GM19238 (cell line): ENCODE measurements around the gene SARDH.

Experiments
- DNase-seq: peaks from one replicate; pipeline ENCODE4 v3.0.0; 2011; ENCODE audit warnings: low spot score; ENCODE audit not compliant: insufficient read length

SARDH gene

GRCh38 chr9:133653638-133654037 lies 84.5 kb downstream of the SARDH start:
- no peak for DNase-seq

- no peak for DNase-seq
These were observed 88.1 kb downstream of the SARDH start for GRCh38 chr9:133650026-133650425.

- DNase-seq: no peak
These were observed 89.0 kb downstream of the SARDH start for GRCh38 chr9:133649194-133649593.

GRCh38 chr9:133647765-133648469 lies 90.2 kb downstream of the SARDH start:
- DNase-seq: no peak

GRCh38 chr9:133647148-133647547 lies 91.0 kb downstream of the SARDH start:
- DNase-seq: no peak

- no peak for DNase-seq
These were observed 93.0 kb downstream of the SARDH start for GRCh38 chr9:133645021-133645765.

GRCh38 chr9:133643978-133644760 lies 94.0 kb downstream of the SARDH start:
- DNase-seq: no peak

- DNase-seq: no peak
These were observed 94.8 kb downstream of the SARDH start for GRCh38 chr9:133643362-133643755.

GRCh38 chr9:133642708-133643361 lies 95.3 kb downstream of the SARDH start:
- DNase-seq: no peak

GRCh38 chr9:133641861-133642595 lies 96.1 kb downstream of the SARDH start:
- DNase-seq: no peak

- DNase-seq: no peak
These were observed 96.8 kb downstream of the SARDH start for GRCh38 chr9:133641396-133641655.

GRCh38 chr9:133640580-133641395 lies 97.4 kb downstream of the SARDH start:
- DNase-seq: no peak

GRCh38 chr9:133640160-133640559 lies 98.0 kb downstream of the SARDH start:
- DNase-seq: no peak

GRCh38 chr9:133639613-133640012 lies 98.5 kb downstream of the SARDH start:
- no peak for DNase-seq

GRCh38 chr9:133638711-133639110 lies 99.4 kb downstream of the SARDH start:
- DNase-seq: no peak

- DNase-seq: no peak
These were observed 100.1 kb downstream of the SARDH start for GRCh38 chr9:133638076-133638475.

- DNase-seq: no peak
These were observed 100.6 kb downstream of the SARDH start for GRCh38 chr9:133637451-133638055.

- DNase-seq: no peak
These were observed 101.2 kb downstream of the SARDH start for GRCh38 chr9:133636902-133637301.

GRCh38 chr9:133635533-133636531 lies 102.3 kb downstream of the SARDH start, which contains the start of gene DBH:
Gene DBH (plus strand): TSS chr9:133636363. CDS start chr9:133636372, 9 bp downstream.
- DNase-seq: no peak
